ENCODE results near the gene CRELD2.

- TF ChIP-seq ZNF555 (tag by site-specific recombination; conservative IDR thresholded peaks at IDR 0.05) (no peak), CTCF (tag by site-specific recombination; IDR thresholded peaks at IDR 0.05) (no peak), ZNF341 (tag by site-specific recombination; IDR thresholded peaks at IDR 0.05; ENCODE audit: low read depth) (no peak), ZNF138 (tag by site-specific recombination; IDR thresholded peaks at IDR 0.05; ENCODE audit: borderline replicate concordance) (no peak), KLF1 (tag by site-specific recombination; IDR thresholded peaks at IDR 0.05) (no peak), HIC1 (tag by site-specific recombination; IDR thresholded peaks at IDR 0.05) (peak; percentile 27; the same call in 1 of the 2 replicates), ZNF423 (tag by site-specific recombination; IDR thresholded peaks at IDR 0.05) (no peak), ZNF169 (tag by site-specific recombination; IDR thresholded peaks at IDR 0.05) (no peak), ZNF202 (tag by site-specific recombination; IDR thresholded peaks at IDR 0.05; ENCODE audit: borderline replicate concordance) (no peak), PRDM4 (tag by site-specific recombination; IDR thresholded peaks at IDR 0.05) (no peak), ZNF768 (tag by site-specific recombination; IDR thresholded peaks at IDR 0.05) (no peak), KLF16 (tag by site-specific recombination; IDR thresholded peaks at IDR 0.05) (no peak)
Measured at GRCh38 chr22:49965091-49966040, 46.9 kb downstream of the CRELD2 start.

Measured in HEK293 (cell line).